SJCRH30 (cell line): ENCODE measurements around the gene COASY. TPM values are rescaled to one million over a fixed set of nuclear protein-coding genes. Genes with fewer than 3 reads are reported as not detected.
"Not testable (repeated sequence)": the region's sequence is repeated elsewhere in the genome, so short reads cannot be mapped to it uniquely, and the experiment has no call there.

ENCODE experiments used
- DNase-seq, 2 experiments: peaks; one replicate each; pipeline ENCODE4 v3.0.0-alpha.2; 2015 to 2020
- H3K27ac ChIP-seq: fragments of 250-450 bp; sonication (Bioruptor Pico); 2 replicates; pipeline ENCODE4 v1.5.1; 2020; ENCODE audit warnings: mild to moderate bottlenecking, moderate library complexity
- H3K27me3 ChIP-seq: fragments of 250-450 bp; sonication (Bioruptor Pico); 2 replicates; pipeline ENCODE4 v1.5.1; 2020; ENCODE audit warnings: mild to moderate bottlenecking, moderate library complexity
- H3K36me3 ChIP-seq: fragments of 250-450 bp; sonication (Bioruptor Pico); 2 replicates; pipeline ENCODE4 v1.5.1; 2020; ENCODE audit warnings: mild to moderate bottlenecking, moderate library complexity
- H3K4me1 ChIP-seq: fragments of 250-450 bp; sonication (Bioruptor Pico); 2 replicates; pipeline ENCODE4 v1.5.1; 2020; ENCODE audit warnings: mild to moderate bottlenecking, moderate library complexity
- H3K4me3 ChIP-seq: fragments of 250-450 bp; sonication (Bioruptor Pico); 2 replicates; pipeline ENCODE4 v1.5.1; 2020; ENCODE audit warnings: mild to moderate bottlenecking, moderate library complexity
- H3K9me3 ChIP-seq: fragments of 250-450 bp; sonication (Bioruptor Pico); replicated peaks from 2 replicates; pipeline ENCODE4 v1.5.1; 2020; ENCODE audit warnings: mild to moderate bottlenecking, moderate library complexity
- total RNA-seq: library from RNA; depleted of rRNA; stranded (reverse); fragments of >200 nt; shearing (Covaris generic); gene quantifications from 2 replicates; pipeline ENCODE4 v1.2.3, GENCODE V29; 2014

The COASY gene
- total RNA-seq, 1 experiment from 2014 or later, result 36.3 TPM

- H3K9me3 ChIP-seq, result no peaks in the 10 kb centered on the region
- H3K4me3 ChIP-seq, result peak overlapping the region; percentile 90
- no peaks in the 10 kb centered on the region for H3K27me3 ChIP-seq
- peak; percentile 90 for DNase-seq
- H3K27ac ChIP-seq, result peak overlapping the region; percentile 59
- no peaks in the 10 kb centered on the region for H3K4me1 ChIP-seq
- no peaks in the 10 kb centered on the region for H3K36me3 ChIP-seq
These were observed 7.5 kb upstream of the COASY start for GRCh38 chr17:42554250-42555121.

GRCh38 chr17:42555122-42555622 lies 6.8 kb upstream of the COASY start:
- Histone ChIP-seq H3K4me1 (no peaks in the 10 kb centered on the region), H3K27me3 (no peaks in the 10 kb centered on the region)
- no peak for DNase-seq

GRCh38 chr17:42555961-42556617 lies 5.9 kb upstream of the COASY start:
- not testable (repeated sequence) for H3K27me3 ChIP-seq, H3K4me3 ChIP-seq, H3K4me1 ChIP-seq, H3K36me3 ChIP-seq, H3K27ac ChIP-seq, H3K9me3 ChIP-seq
- peak; percentile 50 to 67 for DNase-seq

More at GRCh38 chr17:42555122-42555622, 6.8 kb upstream of the COASY start:
- H3K9me3 ChIP-seq, result no peaks in the 10 kb centered on the region
- peak overlapping the region; percentile 59 for H3K27ac ChIP-seq
- H3K36me3 ChIP-seq, result no peaks in the 10 kb centered on the region
- peak overlapping the region; percentile 90 for H3K4me3 ChIP-seq

- no peaks in the 10 kb centered on the region for H3K27me3 ChIP-seq
These were observed 2.9 kb upstream of the COASY start for GRCh38 chr17:42559075-42559474.

GRCh38 chr17:42560246-42560645 lies 1.7 kb upstream of the COASY start:
- Histone ChIP-seq H3K36me3 (peaks cover 3% of the 10 kb centered on the region), H3K9me3 (no peaks in the 10 kb centered on the region), H3K4me3 (no peak overlapping the region), H3K4me1 (no peaks in the 10 kb centered on the region; the same call in 1 of the 2 replicates), H3K27ac (no peak overlapping the region), H3K27me3 (no peaks in the 10 kb centered on the region)
- no peak for DNase-seq

More at GRCh38 chr17:42559075-42559474, 2.9 kb upstream of the COASY start:
- Histone ChIP-seq H3K36me3 (no peaks in the 10 kb centered on the region; the same call in 1 of the 2 replicates), H3K27ac (no peak overlapping the region), H3K4me3 (no peak overlapping the region), H3K4me1 (no peaks in the 10 kb centered on the region; the same call in 1 of the 2 replicates), H3K9me3 (no peaks in the 10 kb centered on the region)
- DNase-seq, result no peak

- peak; percentile 42 to 48 for DNase-seq
- Histone ChIP-seq H3K9me3 (no peaks in the 10 kb centered on the region), H3K4me1 (peaks cover 5% of the 10 kb centered on the region; the same call in 1 of the 2 replicates), H3K4me3 (peak overlapping the region; percentile 70), H3K27me3 (no peaks in the 10 kb centered on the region), H3K27ac (peak overlapping the region; percentile 66), H3K36me3 (peaks cover 13% of the 10 kb centered on the region)
These were observed 617 bp downstream of the COASY start for GRCh38 chr17:42562388-42563142.

GRCh38 chr17:42563143-42563509 lies 1.2 kb downstream of the COASY start:
- Histone ChIP-seq H3K36me3 (peaks cover 13% of the 10 kb centered on the region), H3K27ac (peak overlapping the region; percentile 66), H3K27me3 (no peaks in the 10 kb centered on the region), H3K4me1 (peaks cover 5% of the 10 kb centered on the region; the same call in 1 of the 2 replicates), H3K9me3 (no peaks in the 10 kb centered on the region), H3K4me3 (peak overlapping the region; percentile 70)
- no peak for DNase-seq

GRCh38 chr17:42563543-42563942 lies 1.6 kb downstream of the COASY start:
- peaks cover 15% of the 10 kb centered on the region for H3K36me3 ChIP-seq

GRCh38 chr17:42563950-42564349 lies 2.0 kb downstream of the COASY start:
- Histone ChIP-seq H3K9me3 (no peaks in the 10 kb centered on the region), H3K27me3 (no peaks in the 10 kb centered on the region), H3K4me3 (no peak overlapping the region), H3K27ac (no peak overlapping the region), H3K4me1 (peaks cover 5% of the 10 kb centered on the region; the same call in 1 of the 2 replicates), H3K36me3 (peaks cover 19% of the 10 kb centered on the region)
- no peak for DNase-seq

More at GRCh38 chr17:42563543-42563942, 1.6 kb downstream of the COASY start:
- H3K9me3 ChIP-seq, result no peaks in the 10 kb centered on the region
- no peaks in the 10 kb centered on the region for H3K27me3 ChIP-seq
- H3K4me3 ChIP-seq, result peak overlapping the region; percentile 70
- no peak overlapping the region for H3K27ac ChIP-seq
- DNase-seq, result no peak
- H3K4me1 ChIP-seq, result peaks cover 5% of the 10 kb centered on the region; the same call in 1 of the 2 replicates

- Histone ChIP-seq H3K9me3 (no peaks in the 10 kb centered on the region), H3K36me3 (peaks cover 29% of the 10 kb centered on the region), H3K4me1 (peaks cover 5% of the 10 kb centered on the region; the same call in 1 of the 2 replicates), H3K4me3 (no peak overlapping the region), H3K27me3 (no peaks in the 10 kb centered on the region), H3K27ac (no peak overlapping the region)
- DNase-seq, result no peak
These were observed 3.0 kb downstream of the COASY start for GRCh38 chr17:42564815-42565522.

GRCh38 chr17:42565523-42566214 lies 3.7 kb downstream of the COASY start:
- Histone ChIP-seq H3K4me3 (no peak overlapping the region), H3K4me1 (peaks cover 5% of the 10 kb centered on the region; the same call in 1 of the 2 replicates), H3K27ac (no peak overlapping the region), H3K36me3 (peaks cover 31% of the 10 kb centered on the region), H3K9me3 (no peaks in the 10 kb centered on the region), H3K27me3 (no peaks in the 10 kb centered on the region)
- DNase-seq, result no peak

GRCh38 chr17:42566215-42566882 lies 4.4 kb downstream of the COASY start:
- H3K36me3 ChIP-seq, result peaks cover 36% of the 10 kb centered on the region
- H3K27me3 ChIP-seq, result no peaks in the 10 kb centered on the region
- H3K9me3 ChIP-seq, result no peaks in the 10 kb centered on the region
- H3K27ac ChIP-seq, result peak overlapping the region; percentile 56
- peak overlapping the region; percentile 80 for H3K4me3 ChIP-seq
- DNase-seq, result no peak
- peaks cover 5% of the 10 kb centered on the region; the same call in 1 of the 2 replicates for H3K4me1 ChIP-seq
